HEK293 (cell line): Measurements from ENCODE around the gene HPCA.
A peak's percentile ranks its signal among the peaks of the same experiment; 100 is the strongest.

Experiments
- CTCF ChIP-seq: fragments of 450-650 bp; formaldehyde crosslinking; IDR thresholded peaks from 2 replicates; pipeline ENCODE4 v1.5.1; 2016; ENCODE audit warnings: missing biosample characterization, missing genetic modification characterization
- GLIS2 ChIP-seq: fragments of 450-650 bp; formaldehyde crosslinking; IDR thresholded peaks from 2 replicates; pipeline ENCODE4 v1.5.1; 2016; ENCODE audit warnings: missing biosample characterization, missing genetic modification characterization
- INSM2 ChIP-seq: fragments of 450-650 bp; formaldehyde crosslinking; IDR thresholded peaks from 2 replicates; pipeline ENCODE4 v1.5.1; 2016; ENCODE audit warnings: missing biosample characterization, missing genetic modification characterization
- KLF1 ChIP-seq: fragments of 450-650 bp; formaldehyde crosslinking; IDR thresholded peaks from 2 replicates; pipeline ENCODE4 v1.5.1; 2016; ENCODE audit warnings: missing biosample characterization, missing genetic modification characterization
- PATZ1 ChIP-seq: fragments of 450-650 bp; formaldehyde crosslinking; IDR thresholded peaks from 2 replicates; pipeline ENCODE4 v1.5.1; 2016; ENCODE audit warnings: missing biosample characterization, missing genetic modification characterization
- PBX3 ChIP-seq: sonication (generic); formaldehyde crosslinking; IDR thresholded peaks from 2 replicates; pipeline ENCODE4 v1.8.1; 2022; ENCODE audit warnings: mild to moderate bottlenecking, moderate library complexity, missing genetic modification reagents
- YY2 ChIP-seq: fragments of 450-650 bp; formaldehyde crosslinking; IDR thresholded peaks from 2 replicates; pipeline ENCODE4 v1.5.1; 2016; ENCODE audit warnings: missing biosample characterization, missing genetic modification characterization
- ZBTB11 ChIP-seq: fragments of 450-650 bp; formaldehyde crosslinking; conservative IDR thresholded peaks from 2 replicates; pipeline ENCODE4 v1.5.1; 2016; ENCODE audit warnings: low read depth, missing biosample characterization, missing genetic modification characterization
- ZFHX2 ChIP-seq: fragments of 450-650 bp; formaldehyde crosslinking; conservative IDR thresholded peaks from 2 replicates; pipeline ENCODE4 v1.5.1; 2016; ENCODE audit warnings: missing biosample characterization, missing genetic modification characterization
- ZNF175 ChIP-seq: fragments of 450-650 bp; formaldehyde crosslinking; IDR thresholded peaks from 2 replicates; pipeline ENCODE4 v1.5.1; 2016; ENCODE audit warnings: missing biosample characterization, missing genetic modification characterization
- ZNF2 ChIP-seq: fragments of 450-650 bp; formaldehyde crosslinking; IDR thresholded peaks from 2 replicates; pipeline ENCODE4 v1.5.1; 2016; ENCODE audit warnings: missing biosample characterization, missing genetic modification characterization
- ZNF214 ChIP-seq: fragments of 450-650 bp; formaldehyde crosslinking; IDR thresholded peaks from 2 replicates; pipeline ENCODE4 v1.5.1; 2017; ENCODE audit warnings: missing biosample characterization, mild to moderate bottlenecking, missing genetic modification characterization, borderline replicate concordance
- ZNF341 ChIP-seq: fragments of 450-650 bp; formaldehyde crosslinking; IDR thresholded peaks from 2 replicates; pipeline ENCODE4; 2016; ENCODE audit warnings: low read depth, missing biosample characterization, missing genetic modification characterization
- ZNF398 ChIP-seq: fragments of 450-650 bp; formaldehyde crosslinking; IDR thresholded peaks from 2 replicates; pipeline ENCODE4 v1.5.1; 2017; ENCODE audit warnings: missing biosample characterization, missing genetic modification characterization
- ZNF518A ChIP-seq: fragments of 450-650 bp; formaldehyde crosslinking; conservative IDR thresholded peaks from 2 replicates; pipeline ENCODE4 v1.5.1; 2016; ENCODE audit warnings: low read depth, missing biosample characterization, missing genetic modification characterization
- ZNF600 ChIP-seq: fragments of 450-650 bp; formaldehyde crosslinking; IDR thresholded peaks from 2 replicates; pipeline ENCODE4 v1.5.1; 2016; ENCODE audit warnings: missing biosample characterization, missing genetic modification characterization
- ZNF692 ChIP-seq: fragments of 450-650 bp; formaldehyde crosslinking; IDR thresholded peaks from 2 replicates; pipeline ENCODE4 v1.5.1; 2016; ENCODE audit warnings: missing biosample characterization, missing genetic modification characterization
- ZNF777 ChIP-seq: fragments of 450-650 bp; formaldehyde crosslinking; IDR thresholded peaks from 2 replicates; pipeline ENCODE4 v1.5.1; 2017; ENCODE audit warnings: missing biosample characterization, missing genetic modification characterization, borderline replicate concordance

HPCA gene

GRCh38 chr1:32886004-32886827, at the start of gene HPCA (continued):
- no peak; the same call in 1 of the 2 replicates for TF ChIP-seq ZNF600 (tag by site-specific recombination)
- TF ChIP-seq PBX3: peak; percentile 92
- TF ChIP-seq ZNF777 (tag by site-specific recombination): no peak
- 0 out of 2 replicates have a peak, but pooled peaks have one; percentile 12 for TF ChIP-seq KLF1 (tag by site-specific recombination)
- TF ChIP-seq CTCF (tag by site-specific recombination): peak; percentile 86
- no peak for TF ChIP-seq ZNF518A (tag by site-specific recombination)
- 0 out of 2 replicates have a peak, but pooled peaks have one; percentile 27 for TF ChIP-seq INSM2
- no peak for TF ChIP-seq YY2 (tag by site-specific recombination)
- TF ChIP-seq ZNF214 (tag by site-specific recombination): no peak
- peak; percentile 81 for TF ChIP-seq GLIS2 (tag by site-specific recombination)
- TF ChIP-seq ZFHX2 (tag by site-specific recombination): 0 out of 2 replicates have a peak, but pooled peaks have one; percentile 4
- peak; percentile 95 for TF ChIP-seq PATZ1 (tag by site-specific recombination)
- peak; percentile 50; the same call in 1 of the 2 replicates for TF ChIP-seq ZNF692 (tag by site-specific recombination)
- TF ChIP-seq ZBTB11 (tag by site-specific recombination): no peak
- peak; percentile 50; the same call in 1 of the 2 replicates for TF ChIP-seq ZNF2 (tag by site-specific recombination)
- TF ChIP-seq ZNF175 (tag by site-specific recombination): no peak
- peak; percentile 43; the same call in 1 of the 2 replicates for TF ChIP-seq ZNF398 (tag by site-specific recombination)
- TF ChIP-seq ZNF341 (tag by site-specific recombination): 0 out of 2 replicates have a peak, but pooled peaks have one; percentile 54
